ENCODE data around the gene ADCY1. TPM values are rescaled to one million over a fixed set of nuclear protein-coding genes. Genes with fewer than 3 reads are reported as not detected.
A peak's percentile ranks its signal among the peaks of the same experiment; 100 is the strongest.

The ADCY1 gene
- total and polyA plus RNA-seq, 5 donors from 2014 or later: not detected

- no peak overlapping the region for H3K27ac ChIP-seq (ENCODE audit: insufficient read depth, low read length, poor library complexity, severe bottlenecking)
- DNase-seq (no peak), ATAC-seq (ENCODE audit: low read depth in 2 of 2) (no peak)
- no peaks in the 10 kb centered on the region for H3K4me1 ChIP-seq (ENCODE audit: control insufficient read depth, insufficient read depth, low read length, poor library complexity, severe bottlenecking)
- H3K9me3 Mint-ChIP-seq: no peaks in the 10 kb centered on the region
- H3K36me3 ChIP-seq (ENCODE audit: control insufficient read depth, insufficient read depth, low read length): no peaks in the 10 kb centered on the region
- no peaks in the 10 kb centered on the region for H3K27me3 ChIP-seq (ENCODE audit: control insufficient read depth, insufficient read depth, low read length)
- H3K4me3 ChIP-seq (ENCODE audit: low read depth, low read length): no peak overlapping the region
- no peaks in the 10 kb centered on the region for H3K27me3 Mint-ChIP-seq
- H3K36me3 Mint-ChIP-seq: no peaks in the 10 kb centered on the region
- H3K27ac Mint-ChIP-seq: no peak overlapping the region
- no peaks in the 10 kb centered on the region for H3K9me3 ChIP-seq (ENCODE audit: control insufficient read depth in 2 of 2, low read length in 2 of 2)
- no peak overlapping the region for H3K4me3 Mint-ChIP-seq
- no peaks in the 10 kb centered on the region for H3K4me1 Mint-ChIP-seq
These were observed 22.5 kb downstream of the ADCY1 start for GRCh38 chr7:45596665-45597095.

GRCh38 chr7:45597286-45597984, 23.3 kb downstream of the ADCY1 start:
- ATAC-seq (ENCODE audit: low read depth in 2 of 2) (no peak), DNase-seq (no peak)

GRCh38 chr7:45598886-45599520, 24.8 kb downstream of the ADCY1 start:
- Mint-ChIP-seq H3K4me3 (no peak overlapping the region), H3K27ac (no peak overlapping the region), H3K9me3 (no peaks in the 10 kb centered on the region), H3K4me1 (no peaks in the 10 kb centered on the region), H3K36me3 (no peaks in the 10 kb centered on the region), H3K27me3 (no peaks in the 10 kb centered on the region)
- H3K9me3 ChIP-seq (ENCODE audit: control insufficient read depth in 2 of 2, low read length in 2 of 2): no peaks in the 10 kb centered on the region
- ATAC-seq (ENCODE audit: low read depth in 2 of 2) (no peak), DNase-seq (no peak)
- H3K4me3 ChIP-seq (ENCODE audit: low read depth, low read length): no peak overlapping the region
- H3K4me1 ChIP-seq (ENCODE audit: control insufficient read depth, insufficient read depth, low read length, poor library complexity, severe bottlenecking): no peaks in the 10 kb centered on the region
- H3K27me3 ChIP-seq (ENCODE audit: control insufficient read depth, insufficient read depth, low read length): no peaks in the 10 kb centered on the region
- no peaks in the 10 kb centered on the region for H3K36me3 ChIP-seq (ENCODE audit: control insufficient read depth, insufficient read depth, low read length)
- no peak overlapping the region for H3K27ac ChIP-seq (ENCODE audit: insufficient read depth, low read length, poor library complexity, severe bottlenecking)

More at GRCh38 chr7:45597286-45597984, 23.3 kb downstream of the ADCY1 start:
- H3K27me3 ChIP-seq (ENCODE audit: control insufficient read depth, insufficient read depth, low read length): no peaks in the 10 kb centered on the region
- Mint-ChIP-seq H3K4me3 (no peak overlapping the region), H3K9me3 (no peaks in the 10 kb centered on the region), H3K4me1 (no peaks in the 10 kb centered on the region), H3K36me3 (no peaks in the 10 kb centered on the region), H3K27me3 (no peaks in the 10 kb centered on the region), H3K27ac (no peak overlapping the region)
- H3K4me3 ChIP-seq (ENCODE audit: low read depth, low read length): no peak overlapping the region
- H3K27ac ChIP-seq (ENCODE audit: insufficient read depth, low read length, poor library complexity, severe bottlenecking): no peak overlapping the region
- no peaks in the 10 kb centered on the region for H3K4me1 ChIP-seq (ENCODE audit: control insufficient read depth, insufficient read depth, low read length, poor library complexity, severe bottlenecking)
- no peaks in the 10 kb centered on the region for H3K36me3 ChIP-seq (ENCODE audit: control insufficient read depth, insufficient read depth, low read length)
- no peaks in the 10 kb centered on the region for H3K9me3 ChIP-seq (ENCODE audit: control insufficient read depth in 2 of 2, low read length in 2 of 2)

- Histone ChIP-seq H3K9me3 (ENCODE audit: control insufficient read depth in 2 of 2, low read length in 2 of 2) (no peaks in the 10 kb centered on the region), H3K36me3 (ENCODE audit: control insufficient read depth, insufficient read depth, low read length) (no peaks in the 10 kb centered on the region), H3K27me3 (ENCODE audit: control insufficient read depth, insufficient read depth, low read length) (no peaks in the 10 kb centered on the region), H3K4me1 (ENCODE audit: control insufficient read depth, insufficient read depth, low read length, poor library complexity, severe bottlenecking) (no peaks in the 10 kb centered on the region), H3K27ac (ENCODE audit: insufficient read depth, low read length, poor library complexity, severe bottlenecking) (no peak overlapping the region), H3K4me3 (ENCODE audit: low read depth, low read length) (no peak overlapping the region)
- DNase-seq (no peak), ATAC-seq (ENCODE audit: low read depth in 2 of 2) (no peak)
- Mint-ChIP-seq H3K36me3 (no peaks in the 10 kb centered on the region), H3K9me3 (no peaks in the 10 kb centered on the region), H3K27me3 (no peaks in the 10 kb centered on the region), H3K4me1 (no peaks in the 10 kb centered on the region), H3K27ac (no peak overlapping the region), H3K4me3 (no peak overlapping the region)
These were observed 25.9 kb downstream of the ADCY1 start for GRCh38 chr7:45599851-45600706.

GRCh38 chr7:45601094-45601493, 26.9 kb downstream of the ADCY1 start:
- Mint-ChIP-seq H3K4me3 (no peak overlapping the region), H3K9me3 (no peaks in the 10 kb centered on the region), H3K27ac (no peak overlapping the region), H3K36me3 (no peaks in the 10 kb centered on the region), H3K4me1 (no peaks in the 10 kb centered on the region), H3K27me3 (no peaks in the 10 kb centered on the region)
- H3K4me1 ChIP-seq (ENCODE audit: control insufficient read depth, insufficient read depth, low read length, poor library complexity, severe bottlenecking): no peaks in the 10 kb centered on the region
- no peaks in the 10 kb centered on the region for H3K27me3 ChIP-seq (ENCODE audit: control insufficient read depth, insufficient read depth, low read length)
- H3K27ac ChIP-seq (ENCODE audit: insufficient read depth, low read length, poor library complexity, severe bottlenecking): no peak overlapping the region
- H3K9me3 ChIP-seq (ENCODE audit: control insufficient read depth in 2 of 2, low read length in 2 of 2): no peaks in the 10 kb centered on the region
- H3K4me3 ChIP-seq (ENCODE audit: low read depth, low read length): no peak overlapping the region
- no peaks in the 10 kb centered on the region for H3K36me3 ChIP-seq (ENCODE audit: control insufficient read depth, insufficient read depth, low read length)
- no peak for ATAC-seq (ENCODE audit: low read depth in 2 of 2)
- DNase-seq: no peak

GRCh38 chr7:45601816-45602540, 27.8 kb downstream of the ADCY1 start:
- H3K4me3 ChIP-seq (ENCODE audit: low read depth, low read length): no peak overlapping the region
- Mint-ChIP-seq H3K9me3 (peaks cover 0 to 1% (median 0%) of the 10 kb centered on the region in 7 donors), H3K4me3 (no peak overlapping the region), H3K27me3 (no peaks in the 10 kb centered on the region), H3K4me1 (no peaks in the 10 kb centered on the region), H3K36me3 (no peaks in the 10 kb centered on the region), H3K27ac (peak overlapping the region in 1 of 3 donors; percentile 2)
- H3K4me1 ChIP-seq (ENCODE audit: control insufficient read depth, insufficient read depth, low read length, poor library complexity, severe bottlenecking): no peaks in the 10 kb centered on the region
- no peak overlapping the region for H3K27ac ChIP-seq (ENCODE audit: insufficient read depth, low read length, poor library complexity, severe bottlenecking)
- no peaks in the 10 kb centered on the region for H3K9me3 ChIP-seq (ENCODE audit: control insufficient read depth in 2 of 2, low read length in 2 of 2)
- ATAC-seq (ENCODE audit: low read depth in 2 of 2): no peak
- H3K36me3 ChIP-seq (ENCODE audit: control insufficient read depth, insufficient read depth, low read length): no peaks in the 10 kb centered on the region
- no peaks in the 10 kb centered on the region for H3K27me3 ChIP-seq (ENCODE audit: control insufficient read depth, insufficient read depth, low read length)
- DNase-seq: no peak

- Histone ChIP-seq H3K27me3 (ENCODE audit: control insufficient read depth, insufficient read depth, low read length) (no peaks in the 10 kb centered on the region), H3K36me3 (ENCODE audit: control insufficient read depth, insufficient read depth, low read length) (no peaks in the 10 kb centered on the region), H3K9me3 (ENCODE audit: control insufficient read depth in 2 of 2, low read length in 2 of 2) (no peaks in the 10 kb centered on the region), H3K27ac (ENCODE audit: insufficient read depth, low read length, poor library complexity, severe bottlenecking) (no peak overlapping the region), H3K4me1 (ENCODE audit: control insufficient read depth, insufficient read depth, low read length, poor library complexity, severe bottlenecking) (no peaks in the 10 kb centered on the region), H3K4me3 (ENCODE audit: low read depth, low read length) (no peak overlapping the region)
- DNase-seq (no peak), ATAC-seq (ENCODE audit: low read depth in 2 of 2) (no peak)
- no peaks in the 10 kb centered on the region for H3K36me3 Mint-ChIP-seq
- no peak overlapping the region for H3K4me3 Mint-ChIP-seq
- no peaks in the 10 kb centered on the region for H3K27me3 Mint-ChIP-seq
- no peaks in the 10 kb centered on the region for H3K4me1 Mint-ChIP-seq
- H3K27ac Mint-ChIP-seq: no peak overlapping the region
- H3K9me3 Mint-ChIP-seq: peaks cover 0 to 5% (median 0%) of the 10 kb centered on the region in 7 donors
These were observed 31.9 kb downstream of the ADCY1 start for GRCh38 chr7:45606050-45606449.
